Upper lobe of left lung (tissue), 4 donors: ENCODE measurements around the gene ABHD8.

Source experiments
- CTCF ChIP-seq, 6 experiments: fragments of 450-650 bp in 4 of 6; fragments of 200-600 bp in 2 of 6; sonication (generic) in 2 of 6; IDR thresholded peaks; one replicate each; pipeline ENCODE4 v1.5.1; 2016 to 2019; ENCODE audit warnings: antibody characterized with exemption in 6 of 6
- EP300 ChIP-seq, 4 donors: sonication (generic); formaldehyde crosslinking; IDR thresholded peaks; one replicate each; pipeline ENCODE4 v1.5.1; 2017; ENCODE audit warnings: antibody characterized with exemption in 4 of 4, control low read depth in 2 of 4
- POLR2AphosphoS5 ChIP-seq, 2 donors: sonication (generic); formaldehyde crosslinking; IDR thresholded peaks; one replicate each; pipeline ENCODE4 v1.5.1; 2017; ENCODE audit warnings: antibody characterized with exemption in 2 of 2

DNA sequence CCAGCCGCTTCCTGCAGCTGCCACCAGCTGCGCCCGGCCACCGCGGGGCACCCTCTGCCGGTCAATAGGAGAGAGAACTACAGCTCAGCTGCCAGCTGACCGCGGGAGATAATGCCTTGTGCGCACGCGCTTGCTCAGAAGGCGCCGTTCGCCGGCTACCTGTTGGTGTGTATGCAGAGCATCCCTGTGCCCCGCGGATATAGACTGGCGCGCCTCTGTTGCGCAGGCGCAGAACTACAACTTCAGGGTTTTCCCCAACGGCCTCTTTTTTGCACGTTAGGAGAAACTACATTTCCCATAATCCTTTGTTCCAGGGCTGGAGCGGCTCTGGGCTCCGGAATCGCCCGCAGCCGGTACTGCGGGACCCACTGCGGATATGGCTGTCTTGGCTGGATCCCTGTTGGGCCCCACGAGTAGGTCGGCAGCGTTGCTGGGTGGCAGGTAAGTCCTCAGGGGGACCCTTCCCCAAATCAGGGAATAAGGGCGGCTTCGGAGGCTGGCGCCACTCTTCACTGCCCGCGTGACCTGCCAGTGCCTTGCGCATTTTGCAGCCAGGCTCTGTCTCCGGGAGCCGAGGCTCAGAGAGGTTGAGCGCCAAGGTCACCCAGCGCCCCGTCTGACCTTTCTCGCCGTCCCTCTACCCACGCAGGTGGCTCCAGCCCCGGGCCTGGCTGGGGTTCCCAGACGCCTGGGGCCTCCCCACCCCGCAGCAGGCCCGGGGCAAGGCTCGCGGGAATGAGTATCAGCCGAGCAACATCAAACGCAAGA, 2.5 kb upstream of the ABHD8 start, which contains the start of gene MRPL34:
- TF ChIP-seq CTCF (IDR thresholded peaks at IDR 0.05) (peak; percentile 77 to 98 (median 94)), EP300 (IDR thresholded peaks at IDR 0.05) (no peak), POLR2AphosphoS5 (IDR thresholded peaks at IDR 0.05) (peak in 1 of 2 donors; percentile 92)
